HG03097 (cell line): Measurements from ENCODE around the gene ACSL1.

Experiments used
- ATAC-seq: cut with Tn5 transposase; IDR thresholded peaks from one replicate; pipeline ENCODE4 v1.9.1; 2021; ENCODE audit not compliant: unreplicated experiment, low FRiP score

Gene ACSL1

DNA sequence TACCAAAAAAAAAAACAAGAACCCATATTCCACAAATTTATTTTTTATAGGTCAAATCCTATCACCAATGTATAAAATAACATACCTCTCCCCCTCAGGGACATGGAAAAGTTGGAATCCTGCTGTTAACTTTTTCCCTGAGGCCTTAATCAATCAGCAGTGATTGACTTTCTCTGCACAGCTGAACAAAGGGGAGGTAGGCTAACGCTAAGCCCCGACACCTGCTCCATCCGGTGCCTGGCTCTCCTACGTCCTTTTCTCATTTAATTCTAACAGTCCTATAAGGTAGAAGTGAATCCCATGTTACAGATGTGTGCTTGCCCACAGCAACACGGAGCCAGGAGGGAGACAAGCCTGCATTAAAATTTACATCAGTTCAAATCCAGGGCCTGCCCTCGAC is 94.7 kb downstream of the ACSL1 start:
- ATAC-seq = no peak

DNA sequence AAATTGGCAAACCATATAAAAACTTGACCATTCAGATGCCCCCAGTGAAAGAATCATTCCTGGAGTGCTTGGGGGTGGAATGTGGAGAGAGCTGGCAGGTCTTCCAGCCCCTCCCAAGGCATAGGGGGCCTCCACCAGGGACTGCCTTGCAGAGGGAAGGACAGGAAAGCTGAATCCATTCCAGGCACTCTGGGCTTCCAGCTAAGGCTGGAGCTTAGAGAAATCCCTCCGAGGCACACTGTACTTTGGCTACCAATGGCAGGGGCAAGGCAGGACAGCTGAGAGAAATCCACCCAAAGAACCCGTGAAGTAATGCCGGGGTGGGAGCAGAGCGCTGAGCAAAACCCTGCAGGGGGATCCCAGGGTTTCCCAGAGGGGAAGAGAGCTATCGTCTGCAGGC is 95.8 kb downstream of the ACSL1 start:
- ATAC-seq = no peak

DNA sequence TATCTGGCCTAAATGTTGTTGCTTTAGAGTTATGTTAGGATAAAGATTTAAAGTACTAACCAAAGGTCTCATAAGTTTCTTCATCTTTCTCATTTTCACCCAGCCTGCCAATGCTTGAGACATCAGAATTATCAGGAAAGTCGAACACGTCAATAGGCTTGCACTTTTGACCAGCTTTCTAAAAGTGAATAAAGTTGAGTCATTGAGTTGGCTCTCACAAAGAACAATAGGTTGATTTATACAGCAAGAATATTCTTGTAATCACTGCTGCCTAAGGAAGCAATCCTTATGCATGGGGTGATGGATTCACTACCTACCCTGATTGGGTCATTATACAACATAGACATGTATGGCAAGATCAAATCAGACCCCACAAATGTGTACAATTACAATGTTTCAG is 96.9 kb downstream of the ACSL1 start:
- no peak for ATAC-seq

DNA sequence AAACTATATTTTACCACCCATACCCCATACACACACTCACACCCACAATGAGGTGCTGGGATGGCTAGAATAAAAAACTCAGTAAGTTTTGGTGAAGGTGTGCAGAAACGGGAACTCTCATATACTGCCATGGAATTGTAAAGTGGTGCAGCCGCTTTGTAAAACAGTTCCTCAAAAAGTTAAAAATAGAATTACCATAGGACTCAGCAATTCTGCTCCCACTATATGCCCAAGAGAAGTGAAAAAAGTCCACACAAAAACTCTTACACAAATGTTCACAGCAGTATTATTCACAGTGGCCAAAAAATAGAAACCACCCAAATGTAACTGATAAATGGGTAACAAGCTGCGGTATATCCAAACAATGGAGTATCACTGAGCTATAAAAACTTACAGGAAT is 98.3 kb downstream of the ACSL1 start:
- no peak for ATAC-seq

DNA sequence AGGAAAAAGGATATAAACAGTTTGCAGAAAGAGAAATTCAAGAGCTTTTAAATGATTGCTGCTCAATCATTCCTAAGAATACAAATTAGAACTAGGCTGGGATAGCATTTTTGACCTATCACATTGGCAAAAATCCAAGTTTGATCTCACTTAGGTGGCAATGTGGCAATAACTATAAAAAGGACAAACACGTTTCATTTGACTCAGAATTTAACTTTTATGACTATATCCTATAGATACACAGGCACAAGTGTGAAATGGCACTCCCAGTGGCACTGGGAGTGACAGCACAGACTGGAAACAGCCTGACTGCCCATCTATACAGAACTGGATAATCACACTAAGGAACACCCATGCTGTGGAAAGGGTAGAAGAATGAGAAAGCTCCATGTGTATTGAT is 103.0 kb downstream of the ACSL1 start:
- no peak for ATAC-seq

DNA sequence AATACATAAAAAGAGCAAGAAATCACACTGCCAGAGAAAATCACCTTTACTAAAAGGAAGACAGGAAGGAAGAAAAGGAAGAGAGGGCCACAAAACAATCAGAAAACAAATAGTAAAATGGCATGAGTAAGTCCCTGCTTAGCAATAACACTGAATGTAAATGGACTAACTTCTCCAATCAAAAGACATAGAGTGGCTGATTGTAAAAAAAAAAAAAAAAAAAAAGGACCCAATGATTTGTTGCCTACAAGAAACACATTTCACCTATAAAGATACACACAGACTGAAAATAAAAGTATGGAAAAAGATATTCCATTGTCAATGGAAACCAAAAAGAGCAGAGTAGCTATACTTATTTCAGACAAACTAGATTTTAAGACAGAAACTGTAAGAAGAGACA is 104.5 kb downstream of the ACSL1 start:
- no peak for ATAC-seq

DNA sequence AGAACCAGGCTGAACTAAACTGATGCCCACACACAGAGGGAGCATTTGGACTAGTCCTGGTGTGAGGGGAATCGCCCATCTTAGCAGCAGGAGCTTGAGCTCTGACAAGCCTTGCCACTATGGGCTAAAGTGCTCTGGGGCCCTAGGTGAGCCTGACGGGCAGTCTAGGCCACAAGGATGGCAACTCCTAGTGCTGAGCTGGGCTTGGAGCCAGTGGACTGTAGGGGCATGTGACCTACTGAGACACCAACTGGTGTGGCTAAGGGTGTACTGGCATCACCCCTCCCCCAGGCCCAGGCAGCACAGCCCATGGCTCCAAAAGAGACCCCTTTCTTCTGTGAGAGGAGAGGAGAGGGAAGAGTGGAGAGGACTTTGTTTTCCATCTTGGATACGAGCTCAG is 106.4 kb downstream of the ACSL1 start:
- no peak for ATAC-seq

DNA sequence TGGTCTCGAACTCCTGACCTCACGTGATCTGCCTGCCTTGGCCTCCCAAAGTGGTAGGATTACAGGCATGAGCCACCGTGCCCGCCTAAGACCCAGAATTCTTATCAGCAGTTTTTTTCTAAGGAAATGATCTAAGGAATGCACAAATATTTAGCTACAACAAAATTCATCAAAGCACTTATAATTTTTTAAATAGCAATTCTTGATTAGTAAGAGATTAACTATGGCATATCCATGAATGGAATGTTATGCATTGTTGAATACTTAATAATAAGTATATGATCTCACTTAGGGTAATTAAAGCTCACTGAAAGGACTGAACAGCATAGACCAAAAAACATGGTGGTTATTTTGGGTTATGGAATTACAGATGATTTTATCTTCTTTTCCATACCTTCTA is 110.2 kb downstream of the ACSL1 start:
- no peak for ATAC-seq

DNA sequence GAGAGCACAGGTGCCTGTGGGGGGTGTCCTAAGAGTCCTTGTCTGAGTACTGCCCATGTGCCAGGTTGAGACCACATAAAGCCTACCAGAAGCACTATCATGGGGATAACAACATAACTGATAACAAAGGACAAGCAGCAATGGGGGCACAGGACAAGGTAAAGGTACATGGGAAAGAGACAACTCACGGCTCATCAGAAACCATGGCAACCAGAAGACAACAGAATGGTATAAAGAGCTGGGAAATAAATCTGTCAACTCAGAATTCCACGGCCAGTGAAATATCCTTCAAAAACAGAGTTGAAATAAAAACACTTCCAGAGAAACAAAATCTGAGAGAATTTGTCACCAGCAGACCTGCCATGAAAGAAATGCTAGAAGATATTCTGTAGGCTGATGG is 111.9 kb downstream of the ACSL1 start:
- ATAC-seq = no peak

DNA sequence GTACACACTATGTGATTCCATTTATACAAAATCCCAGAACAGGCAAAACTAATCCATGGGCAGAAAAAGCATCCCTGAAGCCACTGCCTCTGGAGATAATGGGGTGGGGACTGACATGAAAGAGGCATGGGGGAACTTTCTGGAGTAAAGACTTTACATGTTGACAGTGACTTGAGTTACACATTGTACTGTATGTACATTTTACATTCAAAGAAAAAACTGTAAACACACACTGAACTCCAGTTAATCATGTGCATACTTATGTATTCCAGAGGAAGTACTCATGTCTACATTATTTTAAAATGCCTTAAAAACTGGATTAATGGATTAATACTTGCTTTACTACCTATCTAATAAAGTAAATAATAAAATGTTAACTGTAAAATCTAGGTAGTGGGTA is 113.4 kb downstream of the ACSL1 start:
- no peak for ATAC-seq

DNA sequence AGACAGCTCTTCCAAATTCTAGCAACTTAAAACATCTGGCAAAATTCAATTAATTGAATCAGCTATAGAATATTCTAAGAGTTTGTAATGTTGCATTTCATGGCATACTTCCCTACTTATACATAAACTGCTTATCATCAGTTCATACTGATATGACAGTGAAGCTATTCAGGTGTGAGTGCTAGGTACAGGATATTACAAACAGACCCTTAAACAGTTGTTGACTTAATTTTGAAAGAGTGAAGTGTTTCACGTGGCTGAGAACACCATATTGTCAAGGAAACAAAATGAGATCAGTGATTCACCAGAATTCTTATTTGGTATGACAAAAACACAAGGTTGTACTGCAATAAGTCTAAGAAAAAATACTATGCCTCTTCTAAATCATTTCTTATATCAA is 119.3 kb downstream of the ACSL1 start:
- ATAC-seq = no peak

DNA sequence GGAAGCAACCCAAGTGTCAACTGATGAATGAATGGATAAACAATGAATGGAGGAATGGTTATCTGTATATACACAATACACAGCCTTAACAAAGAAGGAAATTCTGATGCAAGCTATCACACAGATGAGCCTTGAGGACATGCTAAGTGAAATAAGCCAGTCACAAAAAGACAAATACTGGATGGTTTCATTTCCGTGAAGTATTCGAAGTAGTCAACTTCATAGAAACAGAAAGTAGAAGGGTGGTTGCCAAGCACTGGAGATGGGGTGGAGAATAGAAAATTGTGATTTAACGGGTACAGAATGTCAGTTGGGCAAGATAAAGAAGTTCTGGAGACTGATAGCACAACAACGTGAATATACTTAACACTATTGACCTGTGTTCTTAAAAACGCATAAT is 120.1 kb downstream of the ACSL1 start:
- ATAC-seq = no peak
